ENCODE data around the gene CREBBP.
"Not testable (repeated sequence)": the region's sequence is repeated elsewhere in the genome, so short reads cannot be mapped to it uniquely, and the experiment has no call there.

The CREBBP gene

GRCh38 chr16:3880623-3881498 lies at the start of gene CREBBP:
CREBBP (minus strand) TSS chr16:3880713; CDS start chr16:3879916, 797 bp downstream.
- DNase-seq = peak; percentile 90

- DNase-seq = not testable (repeated sequence)
These were observed 46.6 kb upstream of the CREBBP start for GRCh38 chr16:3927147-3927546.

GRCh38 chr16:3924763-3925162 lies 44.2 kb upstream of the CREBBP start:
- DNase-seq = no peak

- DNase-seq = no peak
These were observed 41.7 kb upstream of the CREBBP start for GRCh38 chr16:3922241-3922640.

- DNase-seq = no peak
These were observed 39.7 kb upstream of the CREBBP start for GRCh38 chr16:3920206-3920605.

- no peak for DNase-seq
These were observed 38.9 kb upstream of the CREBBP start for GRCh38 chr16:3919413-3919812.

- DNase-seq = no peak
These were observed 35.1 kb upstream of the CREBBP start for GRCh38 chr16:3915426-3916260.

GRCh38 chr16:3912897-3913296 lies 32.4 kb upstream of the CREBBP start:
- no peak for DNase-seq

- no peak for DNase-seq
These were observed 31.9 kb upstream of the CREBBP start for GRCh38 chr16:3912373-3912772.

- not testable (repeated sequence) for DNase-seq
These were observed 31.2 kb upstream of the CREBBP start for GRCh38 chr16:3911741-3912140.

- no peak for DNase-seq
These were observed 29.5 kb upstream of the CREBBP start for GRCh38 chr16:3909791-3910583.

- no peak for DNase-seq
These were observed 28.5 kb upstream of the CREBBP start for GRCh38 chr16:3908951-3909437.

GRCh38 chr16:3907586-3907985 lies 27.1 kb upstream of the CREBBP start:
- no peak for DNase-seq

GRCh38 chr16:3906363-3906762 lies 25.9 kb upstream of the CREBBP start:
- no peak for DNase-seq

- no peak for DNase-seq
These were observed 24.4 kb upstream of the CREBBP start for GRCh38 chr16:3904875-3905274.

GRCh38 chr16:3890091-3890490 lies 9.6 kb upstream of the CREBBP start:
- DNase-seq = no peak

- no peak for DNase-seq
These were observed 8.5 kb upstream of the CREBBP start for GRCh38 chr16:3889059-3889458.

- not testable (repeated sequence) for DNase-seq
These were observed 5.5 kb upstream of the CREBBP start for GRCh38 chr16:3885999-3886398.

- no peak for DNase-seq
These were observed 3.9 kb upstream of the CREBBP start for GRCh38 chr16:3884398-3884797.

GRCh38 chr16:3882531-3882930 lies 2.0 kb upstream of the CREBBP start:
- no peak for DNase-seq

GRCh38 chr16:3881499-3881990 lies 1.0 kb upstream of the CREBBP start:
- no peak for DNase-seq

- DNase-seq = peak; percentile 78
These were observed 487 bp downstream of the CREBBP start for GRCh38 chr16:3879887-3880564.

Measured in activated T-cell treated with anti-CD3 and anti-CD28 coated beads, Interleukin-2, amount 50 U/mL, for 1 hour (primary cell).